T-helper 1 cell treated with Interleukin-12 subunit alpha and Interleukin-12 subunit beta and Interleukin-4 antibody, amounts not matched to agents 30 ng/mL and 1 ng/mL, for 36 hours (primary cell): ENCODE data around the gene ZNF423. TPM values are rescaled to one million over a fixed set of nuclear protein-coding genes. Genes with fewer than 3 reads are reported as not detected.

ENCODE experiments used
- intact Hi-C: fragments of 100-400 bp; cut with micrococcal nuclease; formaldehyde crosslinking; loops from one replicate; pipeline ENCODE4 v1.15.1; 2024
- total RNA-seq: library from RNA; stranded (reverse); gene quantifications from 2 replicates; pipeline ENCODE4 v1.2.3, GENCODE V29; 2022

The ZNF423 gene
- total RNA-seq, 1 donor from 2014 or later: not detected

DNA sequence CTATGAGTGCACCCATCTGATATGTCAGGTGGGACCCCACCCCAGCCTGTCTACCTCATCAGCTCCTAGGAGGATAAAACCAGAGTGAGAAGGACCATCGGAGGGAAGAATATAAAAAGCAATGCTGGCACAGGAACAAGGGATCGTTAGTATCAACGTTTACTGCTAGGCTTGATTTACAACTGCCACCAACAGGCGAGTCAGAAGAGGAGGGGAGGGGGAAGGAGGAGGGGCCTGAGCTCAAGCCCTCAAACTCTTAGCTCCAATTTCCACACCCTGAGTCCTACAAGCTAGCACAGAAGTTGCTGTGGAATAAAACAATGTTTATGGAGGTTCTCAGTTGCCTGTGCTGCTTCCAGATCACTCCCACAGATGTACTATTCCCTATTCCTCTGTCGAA, 247.8 kb downstream of the ZNF423 start:
- intact Hi-C loops: no loop called here

DNA sequence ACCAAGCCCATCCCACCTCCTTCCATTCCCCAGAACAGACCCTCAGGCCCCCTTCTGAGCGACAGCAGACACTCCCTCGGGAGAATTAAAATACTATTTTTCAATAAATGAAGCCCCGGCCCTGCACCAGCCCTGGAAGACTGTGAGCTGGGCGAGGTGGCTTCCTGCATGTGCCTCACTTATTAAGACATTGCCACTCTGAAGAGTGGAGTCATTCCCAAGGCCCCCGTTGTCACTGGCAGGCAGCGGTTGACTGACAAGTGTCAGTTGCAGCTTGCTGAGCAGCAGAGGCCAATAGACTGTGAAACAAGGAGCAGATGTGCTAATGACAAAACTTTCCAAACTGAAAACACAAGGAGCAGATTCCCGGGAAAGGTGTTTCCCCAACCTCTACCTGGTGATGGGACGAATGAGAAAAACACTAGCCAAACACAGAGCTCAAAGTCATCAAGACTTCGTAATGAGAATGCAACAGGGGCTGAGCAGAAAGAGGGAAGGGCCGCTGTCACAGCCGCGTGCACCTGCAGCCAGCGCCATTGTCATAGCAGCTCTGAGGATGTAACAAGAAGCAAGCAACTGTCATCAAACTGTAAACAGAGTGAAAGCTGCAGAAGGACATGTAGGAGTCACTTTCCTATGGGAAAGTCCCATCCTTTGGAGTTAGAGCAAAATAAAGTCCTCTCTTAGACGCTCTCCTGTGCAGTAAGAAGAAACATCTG, 250.2 kb downstream of the ZNF423 start:
- intact Hi-C loops: no loop called here

DNA sequence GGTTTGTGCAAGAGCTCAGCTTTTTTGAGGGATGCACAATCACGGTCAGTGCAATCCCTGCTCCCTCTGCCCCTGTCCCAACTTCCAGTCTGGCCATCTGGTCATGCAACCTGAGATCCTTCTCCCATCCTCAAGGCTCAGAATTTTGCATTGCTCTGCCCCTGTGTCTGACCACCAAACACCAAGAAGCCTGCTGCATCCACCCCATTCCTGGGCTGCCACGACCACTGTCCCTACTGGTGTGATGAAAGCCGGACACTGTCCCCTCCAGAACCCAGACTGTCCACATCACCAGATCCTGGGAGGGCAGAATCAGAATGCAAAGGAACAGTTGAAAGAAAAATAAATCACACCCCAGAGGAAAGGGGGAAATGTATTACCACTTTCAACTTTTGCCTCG, 251.3 kb downstream of the ZNF423 start:
- intact Hi-C loops: no loop called here

DNA sequence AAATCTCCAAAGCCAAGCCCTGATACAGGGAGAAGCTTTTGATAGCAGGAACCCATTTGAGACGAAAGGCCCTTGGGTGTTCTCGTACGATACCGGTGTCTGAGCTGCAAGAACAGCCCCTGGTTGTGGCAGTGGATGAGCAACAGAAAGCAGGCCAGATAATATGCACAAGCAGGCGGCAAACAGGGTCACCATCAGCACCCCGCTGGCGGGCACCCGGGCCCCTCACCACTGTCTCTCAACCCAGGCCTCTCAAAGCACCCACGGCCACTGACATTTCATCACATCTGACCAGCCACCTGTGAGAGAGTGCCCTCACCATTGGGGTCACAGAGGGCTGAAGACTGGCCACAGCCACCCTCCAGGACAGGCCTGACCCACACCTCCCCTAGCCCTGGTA, 252.0 kb downstream of the ZNF423 start:
- intact Hi-C loops: no loop called here

DNA sequence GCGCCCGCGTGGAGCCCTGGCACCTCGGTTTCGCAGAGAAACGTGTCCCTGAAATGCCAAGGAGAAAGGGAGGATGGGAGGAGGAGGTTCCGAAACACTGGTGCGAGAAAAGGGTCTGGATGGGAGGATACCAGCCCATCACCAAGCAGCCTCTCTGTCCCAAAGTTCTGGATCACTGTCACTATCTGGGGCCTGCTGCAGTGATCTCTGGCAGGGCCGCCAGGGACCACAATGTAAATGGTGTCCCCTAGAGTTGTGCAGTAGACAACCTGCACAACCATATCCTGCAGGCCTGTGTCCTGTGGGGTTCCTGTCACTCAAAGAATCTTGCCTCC, 253.0 kb downstream of the ZNF423 start:
- intact Hi-C loops: no loop called here

DNA sequence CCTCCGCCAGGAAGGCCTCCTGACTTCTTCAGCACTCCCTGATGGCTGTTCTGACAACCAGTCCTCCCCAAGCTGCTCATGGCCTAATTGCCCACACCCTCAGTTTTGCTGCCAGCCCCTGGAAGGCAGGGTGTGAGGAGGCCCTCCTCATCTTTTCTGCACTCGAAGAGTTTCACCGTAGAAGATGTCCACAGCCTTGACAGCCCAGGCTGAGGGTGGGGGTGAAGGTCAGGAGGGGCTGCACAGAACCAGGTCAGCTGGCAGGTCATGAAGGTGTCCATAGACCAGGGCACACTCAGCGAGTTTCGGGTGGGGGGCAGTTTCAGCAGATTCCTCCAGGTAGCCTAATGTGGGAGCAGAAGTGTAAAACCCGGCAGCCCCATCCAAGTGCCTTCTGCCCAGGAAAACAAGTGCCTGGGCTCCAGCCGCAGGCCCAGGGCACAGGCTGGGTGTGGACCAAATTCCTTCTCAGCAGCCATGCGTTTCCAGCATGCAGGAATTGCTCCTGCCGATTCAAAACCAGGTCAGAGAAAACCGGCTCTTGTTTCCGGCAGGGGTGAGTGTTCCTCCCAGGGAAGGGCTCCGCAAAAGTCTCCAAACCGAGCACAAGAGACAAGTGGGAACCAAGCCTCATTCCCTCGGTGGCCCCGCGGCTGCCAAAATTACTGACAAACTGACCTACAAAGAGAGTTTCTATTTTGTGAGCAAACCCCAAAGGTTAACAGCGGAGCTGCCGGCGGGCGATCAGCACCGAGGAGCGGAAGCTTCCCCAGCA, 253.5 kb downstream of the ZNF423 start:
- intact Hi-C loops: no loop called here

DNA sequence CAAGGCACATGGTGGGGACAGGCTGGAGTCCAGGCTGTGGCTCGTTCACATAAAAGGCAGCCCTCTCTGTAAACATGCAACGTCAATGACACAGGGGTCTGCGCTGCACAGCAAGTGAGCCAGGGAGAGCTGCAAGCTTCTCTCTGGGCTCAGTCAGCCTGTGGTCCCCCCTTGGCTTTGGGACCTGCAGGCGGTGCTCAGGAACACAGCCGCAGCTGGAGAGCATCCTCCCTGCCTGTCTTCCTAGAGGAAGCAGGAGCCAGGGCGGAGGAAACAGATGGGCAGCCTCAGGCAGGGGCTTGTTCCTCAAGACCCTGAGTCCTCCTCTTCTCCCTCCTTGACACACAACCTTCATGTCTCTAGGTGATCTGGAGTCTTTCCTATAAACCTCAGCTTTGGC, 254.3 kb downstream of the ZNF423 start:
- intact Hi-C loops: no loop called here

DNA sequence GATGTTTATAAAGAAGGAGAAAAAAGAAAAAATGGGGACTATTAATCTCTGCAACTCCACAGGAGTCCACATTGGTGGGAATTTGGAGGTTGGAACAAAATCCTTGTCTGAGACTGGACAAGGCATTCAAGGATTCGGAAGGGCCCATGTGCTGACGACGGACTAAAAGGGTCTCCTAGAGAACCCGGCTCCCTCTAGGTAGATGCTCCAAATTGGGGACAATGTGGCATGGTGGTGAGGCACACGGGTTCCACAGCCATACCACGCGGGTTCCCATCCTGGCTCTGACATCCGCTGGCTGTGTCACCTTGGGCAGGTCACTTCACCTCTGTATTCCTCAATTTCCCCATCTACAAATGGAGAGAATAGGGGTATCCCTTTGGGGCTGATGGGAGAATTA, 254.9 kb downstream of the ZNF423 start:
- intact Hi-C loops: no loop called here

DNA sequence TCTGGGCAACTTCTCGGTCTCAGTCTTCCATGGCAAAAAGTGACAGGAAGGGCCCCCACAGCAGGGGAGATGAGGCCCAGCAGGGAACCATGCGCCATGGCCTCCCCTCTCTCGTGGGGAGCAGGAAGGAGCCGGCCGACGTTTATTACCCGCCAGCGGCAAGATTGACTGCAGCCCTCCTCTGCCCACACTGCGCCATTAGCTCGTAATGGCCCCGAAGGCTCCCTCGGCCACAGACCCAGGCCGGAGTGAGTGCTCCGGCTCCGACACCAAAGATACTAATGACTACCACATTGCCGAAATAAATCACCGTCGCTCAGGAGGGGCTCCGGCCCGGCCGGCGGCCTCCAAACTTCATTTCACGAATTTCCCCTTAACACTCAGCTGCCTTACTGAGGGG, 255.4 kb downstream of the ZNF423 start:
- intact Hi-C loops: no loop called here

DNA sequence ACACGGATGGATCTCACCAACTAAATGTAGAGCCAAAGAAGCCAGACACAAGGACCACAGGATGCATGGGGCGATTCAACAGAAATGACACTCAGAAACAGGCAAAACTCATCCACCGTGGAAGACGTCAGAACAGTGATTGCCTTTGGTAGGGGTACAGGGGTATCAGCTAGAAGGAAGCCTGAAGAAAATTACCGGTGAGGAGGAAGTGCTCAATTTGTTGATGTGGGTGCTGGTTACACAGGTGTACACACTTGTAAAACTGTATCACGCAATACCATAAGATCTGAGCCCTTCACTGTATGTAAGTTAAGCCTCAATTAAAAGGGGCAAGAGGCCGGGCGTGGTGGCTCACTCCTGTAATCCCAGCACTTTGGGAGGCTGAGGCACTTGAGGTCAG, 256.2 kb downstream of the ZNF423 start:
- intact Hi-C loops: no loop called here

DNA sequence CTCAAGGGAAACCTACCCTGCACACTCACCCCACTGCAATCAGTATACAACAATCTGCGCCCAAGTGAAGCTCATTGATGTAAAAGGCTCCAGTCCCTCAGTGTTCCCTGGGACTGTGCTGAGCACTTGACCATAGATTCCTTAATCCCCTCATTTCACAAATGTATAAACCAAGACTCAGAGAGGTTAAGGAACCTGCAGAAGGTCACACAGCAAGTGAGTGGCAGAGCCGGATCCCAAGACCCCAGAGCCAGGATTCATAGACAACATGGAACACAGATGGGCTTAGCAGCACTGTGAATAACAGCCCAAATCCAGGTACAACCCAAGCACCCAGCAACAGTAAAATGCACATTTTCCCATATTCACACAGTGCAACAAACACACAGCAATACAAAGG, 256.6 kb downstream of the ZNF423 start:
- intact Hi-C loops: no loop called here

DNA sequence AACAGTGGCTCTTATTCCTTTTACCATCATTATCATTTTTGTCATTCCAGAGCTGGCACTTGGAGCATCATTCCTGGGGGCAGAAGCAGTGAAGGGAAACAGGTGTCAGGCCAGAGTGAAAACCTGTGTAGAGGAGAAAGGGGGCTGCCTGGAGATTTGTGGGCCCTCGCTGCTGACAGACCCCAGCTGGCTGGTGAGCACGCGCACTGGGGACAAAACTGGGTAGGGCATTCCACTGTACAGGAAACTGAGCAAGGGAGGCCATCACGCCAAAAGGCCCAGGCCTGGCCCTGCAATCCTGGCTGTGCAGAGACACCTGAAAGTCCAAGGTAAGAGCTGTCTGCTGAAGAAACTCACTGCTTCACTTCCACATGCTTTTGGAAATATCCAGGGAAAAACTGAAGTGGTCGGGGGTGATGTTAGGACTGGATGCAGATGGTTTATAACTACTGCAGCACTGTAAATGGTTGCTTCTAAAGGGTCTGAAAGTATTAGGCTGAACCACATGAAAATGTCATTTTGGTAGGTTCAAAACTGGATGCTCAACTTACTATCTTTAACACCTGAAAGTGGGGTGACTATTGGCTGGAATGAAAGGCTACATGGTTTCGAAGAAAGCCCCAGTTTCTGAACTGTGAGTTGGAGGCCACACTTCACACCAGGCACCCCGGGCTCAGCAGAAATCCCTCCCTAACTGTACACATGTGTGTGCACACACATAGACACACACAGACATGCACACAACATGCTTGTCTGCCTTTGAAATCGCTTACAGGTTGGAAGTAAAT, 257.3 kb downstream of the ZNF423 start:
- intact Hi-C loops: no loop called here

DNA sequence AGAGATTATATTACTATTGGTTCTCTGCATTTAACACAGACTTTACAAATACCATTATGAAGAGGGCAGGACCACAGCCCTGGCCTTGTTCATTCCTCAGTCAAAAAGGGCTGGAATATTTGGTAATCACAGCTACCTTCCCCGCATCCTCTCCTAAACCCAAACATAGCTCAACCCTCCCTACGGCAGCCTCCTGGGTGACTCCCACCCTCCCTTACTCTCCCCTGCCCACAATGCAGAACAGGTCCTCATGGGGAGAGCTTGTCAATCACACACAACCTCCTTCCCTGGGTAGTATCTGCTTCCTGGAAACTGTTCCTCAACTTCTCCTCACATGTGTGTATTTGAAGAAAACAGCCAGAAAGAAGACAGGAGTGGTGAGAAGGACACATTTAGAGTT, 258.1 kb downstream of the ZNF423 start:
- intact Hi-C loops: no loop called here

DNA sequence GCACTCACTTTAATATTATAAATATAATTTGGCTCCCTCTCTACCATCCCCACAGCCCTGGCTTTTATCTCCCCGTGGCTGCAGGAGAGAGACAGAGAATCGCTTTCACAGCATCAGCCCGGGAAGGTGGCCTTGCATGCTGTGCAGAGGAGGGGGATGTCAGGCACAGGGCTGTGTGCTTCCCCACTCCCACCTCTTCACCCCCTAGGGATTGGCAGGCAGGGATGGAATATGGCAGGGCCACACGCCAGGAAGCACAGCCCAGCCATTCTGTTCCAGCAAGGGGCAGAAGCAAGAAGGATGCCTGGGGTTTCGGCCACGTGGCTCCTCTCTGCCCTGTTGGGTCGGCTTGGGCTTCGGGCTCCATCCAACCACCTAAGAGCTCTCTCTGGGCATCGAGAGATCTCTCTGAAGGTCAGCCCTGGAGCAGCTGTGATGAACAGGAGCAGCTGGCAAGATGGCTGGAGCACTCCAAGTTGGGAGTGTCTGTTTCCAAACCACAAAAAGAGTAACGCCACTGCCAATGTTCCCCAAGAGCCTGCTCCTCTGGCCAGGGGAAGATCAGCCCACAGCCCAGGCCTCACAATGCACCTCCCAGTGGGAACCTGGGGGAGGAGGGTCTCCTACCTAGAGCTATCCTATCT, 259.1 kb downstream of the ZNF423 start:
- intact Hi-C loops: no loop called here

DNA sequence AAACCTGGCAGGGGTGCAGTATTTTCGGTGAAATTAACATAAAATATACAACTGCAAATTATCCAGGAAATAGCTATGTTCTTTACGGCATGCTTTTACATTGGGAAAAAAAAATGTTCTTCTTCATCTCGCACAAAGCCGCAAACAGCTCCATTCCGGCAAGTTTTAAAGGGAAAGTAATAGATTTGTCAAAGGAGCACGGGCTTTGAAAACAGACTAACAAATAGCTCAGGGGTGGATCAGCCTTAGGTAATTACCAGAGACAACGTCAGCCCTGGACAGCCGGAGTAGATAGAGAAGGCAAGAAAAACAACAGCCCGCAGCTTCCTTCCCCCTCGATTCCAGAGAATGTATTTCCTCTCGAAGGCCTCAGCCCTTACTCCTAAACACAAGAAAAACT, 259.8 kb downstream of the ZNF423 start:
- intact Hi-C loops: no loop called here

DNA sequence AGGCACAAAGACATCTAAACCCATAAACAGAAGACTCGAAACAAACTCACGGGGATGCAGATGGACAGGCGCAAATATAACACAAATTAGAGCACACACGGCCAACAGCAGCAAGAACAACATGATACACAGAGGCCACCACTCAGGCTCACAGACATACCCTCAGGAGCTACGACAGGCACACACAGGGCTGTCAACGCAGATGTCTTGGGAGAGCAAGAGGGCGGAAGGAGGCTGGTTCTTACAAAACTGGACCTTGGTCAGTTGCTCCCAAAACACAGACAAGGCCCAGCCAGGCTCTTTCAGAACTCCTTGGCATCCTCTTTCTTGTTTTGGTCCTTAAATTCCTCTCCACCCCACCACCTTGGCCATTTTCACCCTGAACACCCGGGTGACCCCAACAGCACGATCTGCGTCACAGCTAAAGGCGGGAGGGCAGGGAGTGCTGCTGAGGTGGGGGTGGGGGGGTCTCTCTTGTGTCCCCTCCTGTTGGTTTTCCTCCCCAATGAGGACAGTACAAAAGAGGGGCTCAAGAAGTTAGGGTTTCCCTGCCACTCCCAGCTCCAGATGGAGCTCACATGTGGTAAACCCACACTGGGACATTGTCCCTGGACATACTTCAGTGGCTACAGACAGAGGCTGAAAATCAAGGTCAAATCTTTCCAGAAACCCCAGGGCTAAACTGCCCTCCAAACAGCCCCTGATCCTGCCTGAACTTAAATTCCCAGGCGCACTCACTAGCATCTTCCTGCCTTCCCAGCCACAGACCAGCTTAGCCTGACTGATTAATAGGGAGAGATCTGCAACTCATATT, 261.0 kb downstream of the ZNF423 start:
- intact Hi-C loops: loop anchor here (5.0 kb wide), 1 partner anchor 103 kb away; no protein-coding TSS in a partner anchor

DNA sequence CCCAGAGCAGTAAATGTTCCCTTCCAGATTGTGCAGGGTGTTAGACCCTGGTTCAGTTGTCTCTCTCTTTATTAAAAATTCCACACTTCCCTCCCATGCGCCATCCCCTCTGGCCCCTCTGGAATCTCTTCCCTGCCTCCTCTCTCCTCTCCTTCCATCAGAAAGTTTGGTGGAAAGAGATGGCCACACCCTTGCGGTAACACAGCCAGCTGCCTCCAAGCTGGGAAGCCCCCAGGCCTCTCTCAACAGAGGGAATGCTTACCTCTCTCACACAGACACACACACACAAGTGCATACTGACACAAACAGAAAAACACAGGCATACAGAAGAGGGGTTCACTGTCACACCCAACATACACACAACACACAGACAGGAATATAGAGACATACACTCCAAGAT, 261.8 kb downstream of the ZNF423 start:
- intact Hi-C loops: loop anchor here (5.0 kb wide), 1 partner anchor 102 kb away; no protein-coding TSS in a partner anchor

DNA sequence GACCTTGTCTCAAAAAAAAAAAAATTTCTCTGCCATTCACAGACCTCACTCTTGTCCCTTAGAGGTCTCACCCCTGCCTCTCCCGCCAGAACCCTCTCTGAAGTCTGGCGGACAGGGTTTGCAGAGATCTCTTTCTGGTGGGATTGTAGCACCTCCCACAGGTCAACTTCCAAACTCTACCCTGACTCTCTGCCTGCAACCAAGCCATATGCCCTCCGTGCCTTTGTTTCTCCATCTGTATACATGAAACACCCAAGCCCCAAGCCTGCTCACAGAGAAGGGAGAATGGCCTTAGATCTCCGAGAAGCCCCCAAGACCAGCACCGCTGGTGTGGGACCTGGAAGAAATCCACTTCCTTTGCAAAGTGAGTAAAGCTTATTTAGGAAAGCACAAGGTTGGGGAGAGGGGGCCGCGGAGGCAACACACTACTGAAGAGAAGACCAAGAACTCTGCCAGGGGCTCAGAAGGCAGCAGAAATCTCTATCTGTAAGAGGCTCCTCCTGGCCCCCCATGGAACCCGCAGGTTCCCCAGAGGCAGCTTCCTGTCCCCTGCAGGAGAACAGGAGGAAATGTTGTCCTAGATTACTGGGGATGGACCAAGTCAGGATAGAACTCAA, 262.4 kb downstream of the ZNF423 start:
- intact Hi-C loops: loop anchor here (1.0 to 5.0 kb wide), 3 partner anchors 101 to 185 kb away; no protein-coding TSS in a partner anchor

DNA sequence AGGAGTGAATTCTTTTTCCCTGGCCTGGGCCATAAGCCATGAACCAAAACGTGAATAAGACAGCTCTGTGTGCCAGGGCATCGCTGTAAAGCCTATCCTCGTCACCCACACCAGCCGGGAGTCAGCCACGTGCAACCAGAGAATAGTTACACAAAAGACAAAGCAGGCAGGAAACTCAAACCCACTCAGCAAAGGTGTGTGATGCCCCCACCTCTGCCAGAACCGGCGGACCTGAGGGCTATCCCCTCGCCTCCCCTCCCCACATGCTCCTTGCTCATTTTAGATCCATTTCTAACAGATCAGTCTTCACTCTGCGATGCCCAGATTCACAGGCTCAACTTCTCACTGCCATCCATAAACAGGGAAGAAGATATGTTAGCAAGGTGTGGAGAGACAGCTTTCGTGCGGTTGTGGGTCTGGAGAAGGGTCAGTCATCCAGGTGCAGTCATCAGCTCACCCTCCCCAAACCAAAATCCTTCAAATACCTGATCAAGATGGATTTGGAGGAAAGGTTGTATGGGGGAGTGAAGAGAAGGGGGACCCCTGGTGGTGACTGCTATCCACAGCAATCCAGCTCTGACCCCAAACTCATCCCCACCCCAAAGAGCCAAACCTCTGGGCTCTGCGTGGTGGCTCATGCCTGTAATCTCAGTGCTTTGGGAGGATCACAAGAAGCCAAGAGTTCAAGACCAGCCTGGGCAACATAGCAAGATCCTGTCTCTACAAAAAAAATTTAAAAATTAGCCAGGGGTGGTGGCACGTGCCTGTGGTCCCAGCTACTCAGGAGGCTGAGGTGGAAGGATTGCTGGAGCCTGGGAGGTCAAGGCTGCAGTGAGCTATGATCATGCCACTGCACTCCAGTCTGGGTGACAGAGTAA, 263.1 kb downstream of the ZNF423 start:
- intact Hi-C loops: loop anchor here (1.0 to 5.0 kb wide), 3 partner anchors 100 to 184 kb away; no protein-coding TSS in a partner anchor
